ENCODE data around the gene PTPRM.

Gene PTPRM

GRCh38 chr18:7850446-7850845 is 283.3 kb downstream of the PTPRM start:
- TF ChIP-seq YY1 (IDR thresholded peaks at IDR 0.05; ENCODE audit: insufficient read depth, insufficient read length) (no peak), ZNF274 (IDR thresholded peaks at IDR 0.05; ENCODE audit: low read depth, low read length) (no peak), SUZ12 (IDR thresholded peaks at IDR 0.05; ENCODE audit: extremely low read depth, insufficient read depth, insufficient read length) (no peak)
- Histone ChIP-seq H3K4me3 (ENCODE audit: insufficient read length, low read depth) (no peak overlapping the region), H3K36me3 (ENCODE audit: insufficient read depth, insufficient read length, low read length) (no peaks in the 10 kb centered on the region), H3K27me3 (ENCODE audit: insufficient read depth, insufficient read length) (no peaks in the 10 kb centered on the region), H3K9me3 (ENCODE audit: insufficient read depth, low read length) (no peaks in the 10 kb centered on the region), H3K4me1 (ENCODE audit: insufficient read depth, insufficient read length) (no peaks in the 10 kb centered on the region), H3K9ac (ENCODE audit: insufficient read length, low read depth) (no peak overlapping the region)
- DNase-seq (ENCODE audit: low read depth, low spot score) = no peak

DNA sequence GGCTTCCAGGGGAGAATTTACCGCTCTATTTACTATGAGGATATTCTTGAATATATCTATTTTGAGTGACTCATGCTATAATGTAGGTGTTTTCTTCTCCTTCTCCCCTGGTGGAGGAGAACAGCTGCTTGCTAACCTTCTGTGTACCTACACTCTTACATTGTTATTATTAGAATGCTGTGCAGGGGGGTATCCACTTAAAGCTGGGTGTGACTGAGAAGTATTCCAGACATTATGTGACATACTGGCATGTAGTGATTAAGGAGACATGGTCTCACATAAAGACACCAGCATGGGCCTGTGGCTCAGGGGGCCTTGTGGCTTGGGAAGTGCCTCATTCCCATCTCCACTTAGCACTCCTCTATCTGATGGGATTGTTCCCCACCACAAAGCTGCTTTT is 287.9 kb downstream of the PTPRM start:
- no peak overlapping the region for H3K4me3 ChIP-seq (ENCODE audit: insufficient read length, low read depth)
- H3K9ac ChIP-seq (ENCODE audit: insufficient read length, low read depth) = no peak overlapping the region
- H3K4me1 ChIP-seq (ENCODE audit: insufficient read depth, insufficient read length) = no peaks in the 10 kb centered on the region
- no peaks in the 10 kb centered on the region for H3K36me3 ChIP-seq (ENCODE audit: insufficient read depth, insufficient read length, low read length)
- H3K9me3 ChIP-seq (ENCODE audit: insufficient read depth, low read length) = no peaks in the 10 kb centered on the region
- TF ChIP-seq YY1 (IDR thresholded peaks at IDR 0.05; ENCODE audit: insufficient read depth, insufficient read length) (no peak), SUZ12 (IDR thresholded peaks at IDR 0.05; ENCODE audit: extremely low read depth, insufficient read depth, insufficient read length) (no peak), ZNF274 (IDR thresholded peaks at IDR 0.05; ENCODE audit: low read depth, low read length) (no peak)
- no peak for DNase-seq (ENCODE audit: low read depth, low spot score)
- H3K27me3 ChIP-seq (ENCODE audit: insufficient read depth, insufficient read length) = no peaks in the 10 kb centered on the region

GRCh38 chr18:7855671-7856070 is 288.6 kb downstream of the PTPRM start:
- no peak for DNase-seq (ENCODE audit: low read depth, low spot score)
- Histone ChIP-seq H3K9ac (ENCODE audit: insufficient read length, low read depth) (no peak overlapping the region), H3K4me3 (ENCODE audit: insufficient read length, low read depth) (no peak overlapping the region), H3K4me1 (ENCODE audit: insufficient read depth, insufficient read length) (no peaks in the 10 kb centered on the region), H3K9me3 (ENCODE audit: insufficient read depth, low read length) (no peaks in the 10 kb centered on the region), H3K27me3 (ENCODE audit: insufficient read depth, insufficient read length) (no peaks in the 10 kb centered on the region), H3K36me3 (ENCODE audit: insufficient read depth, insufficient read length, low read length) (no peaks in the 10 kb centered on the region)
- TF ChIP-seq SUZ12 (IDR thresholded peaks at IDR 0.05; ENCODE audit: extremely low read depth, insufficient read depth, insufficient read length) (no peak), YY1 (IDR thresholded peaks at IDR 0.05; ENCODE audit: insufficient read depth, insufficient read length) (no peak), ZNF274 (IDR thresholded peaks at IDR 0.05; ENCODE audit: low read depth, low read length) (no peak)

GRCh38 chr18:7856116-7856515 is 289.0 kb downstream of the PTPRM start:
- Histone ChIP-seq H3K4me1 (ENCODE audit: insufficient read depth, insufficient read length) (no peaks in the 10 kb centered on the region), H3K9me3 (ENCODE audit: insufficient read depth, low read length) (no peaks in the 10 kb centered on the region), H3K4me3 (ENCODE audit: insufficient read length, low read depth) (no peak overlapping the region), H3K36me3 (ENCODE audit: insufficient read depth, insufficient read length, low read length) (no peaks in the 10 kb centered on the region), H3K9ac (ENCODE audit: insufficient read length, low read depth) (no peak overlapping the region), H3K27me3 (ENCODE audit: insufficient read depth, insufficient read length) (no peaks in the 10 kb centered on the region)
- TF ChIP-seq ZNF274 (IDR thresholded peaks at IDR 0.05; ENCODE audit: low read depth, low read length) (no peak), SUZ12 (IDR thresholded peaks at IDR 0.05; ENCODE audit: extremely low read depth, insufficient read depth, insufficient read length) (no peak), YY1 (IDR thresholded peaks at IDR 0.05; ENCODE audit: insufficient read depth, insufficient read length) (no peak)
- no peak for DNase-seq (ENCODE audit: low read depth, low spot score)

- Histone ChIP-seq H3K36me3 (ENCODE audit: insufficient read depth, insufficient read length, low read length) (no peaks in the 10 kb centered on the region), H3K4me1 (ENCODE audit: insufficient read depth, insufficient read length) (no peaks in the 10 kb centered on the region), H3K27me3 (ENCODE audit: insufficient read depth, insufficient read length) (no peaks in the 10 kb centered on the region), H3K4me3 (ENCODE audit: insufficient read length, low read depth) (no peak overlapping the region), H3K9ac (ENCODE audit: insufficient read length, low read depth) (no peak overlapping the region), H3K9me3 (ENCODE audit: insufficient read depth, low read length) (no peaks in the 10 kb centered on the region)
- no peak for DNase-seq (ENCODE audit: low read depth, low spot score)
- TF ChIP-seq ZNF274 (IDR thresholded peaks at IDR 0.05; ENCODE audit: low read depth, low read length) = no peak
- no peak for TF ChIP-seq SUZ12 (IDR thresholded peaks at IDR 0.05; ENCODE audit: extremely low read depth, insufficient read depth, insufficient read length)
- no peak for TF ChIP-seq YY1 (IDR thresholded peaks at IDR 0.05; ENCODE audit: insufficient read depth, insufficient read length)
Observed at GRCh38 chr18:7856733-7857132, 289.6 kb downstream of the PTPRM start.

DNA sequence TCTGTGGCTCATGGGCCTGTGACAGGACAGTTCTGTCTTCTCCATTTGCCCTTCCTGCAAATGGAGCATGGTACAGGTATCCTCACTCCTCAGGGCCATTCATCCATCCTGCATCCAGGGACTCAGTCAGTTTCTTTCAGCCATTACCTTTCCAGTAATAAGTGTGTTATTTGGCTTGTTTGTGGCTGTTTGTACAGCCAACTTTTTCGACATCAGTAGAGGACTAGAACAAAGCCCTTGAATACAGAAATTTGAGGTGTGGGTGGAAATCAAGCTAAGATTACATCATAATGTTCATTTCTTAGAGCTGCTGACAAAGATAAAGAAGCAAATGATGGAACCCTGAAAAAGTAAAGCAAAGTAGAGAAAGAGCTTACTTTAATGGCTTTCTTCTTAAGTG is 290.4 kb downstream of the PTPRM start:
- H3K9me3 ChIP-seq (ENCODE audit: insufficient read depth, low read length) = no peaks in the 10 kb centered on the region
- no peaks in the 10 kb centered on the region for H3K27me3 ChIP-seq (ENCODE audit: insufficient read depth, insufficient read length)
- no peak overlapping the region for H3K9ac ChIP-seq (ENCODE audit: insufficient read length, low read depth)
- no peak for DNase-seq (ENCODE audit: low read depth, low spot score)
- no peak for TF ChIP-seq YY1 (IDR thresholded peaks at IDR 0.05; ENCODE audit: insufficient read depth, insufficient read length)
- TF ChIP-seq SUZ12 (IDR thresholded peaks at IDR 0.05; ENCODE audit: extremely low read depth, insufficient read depth, insufficient read length) = no peak
- TF ChIP-seq ZNF274 (IDR thresholded peaks at IDR 0.05; ENCODE audit: low read depth, low read length) = no peak
- no peaks in the 10 kb centered on the region for H3K4me1 ChIP-seq (ENCODE audit: insufficient read depth, insufficient read length)
- H3K4me3 ChIP-seq (ENCODE audit: insufficient read length, low read depth) = no peak overlapping the region
- no peaks in the 10 kb centered on the region for H3K36me3 ChIP-seq (ENCODE audit: insufficient read depth, insufficient read length, low read length)

GRCh38 chr18:7859122-7859521 is 292.0 kb downstream of the PTPRM start:
- H3K9me3 ChIP-seq (ENCODE audit: insufficient read depth, low read length) = no peaks in the 10 kb centered on the region
- TF ChIP-seq YY1 (IDR thresholded peaks at IDR 0.05; ENCODE audit: insufficient read depth, insufficient read length) = no peak
- no peak for TF ChIP-seq SUZ12 (IDR thresholded peaks at IDR 0.05; ENCODE audit: extremely low read depth, insufficient read depth, insufficient read length)
- TF ChIP-seq ZNF274 (IDR thresholded peaks at IDR 0.05; ENCODE audit: low read depth, low read length) = no peak
- H3K9ac ChIP-seq (ENCODE audit: insufficient read length, low read depth) = no peak overlapping the region
- DNase-seq (ENCODE audit: low read depth, low spot score) = no peak
- no peak overlapping the region for H3K4me3 ChIP-seq (ENCODE audit: insufficient read length, low read depth)
- H3K36me3 ChIP-seq (ENCODE audit: insufficient read depth, insufficient read length, low read length) = no peaks in the 10 kb centered on the region
- no peaks in the 10 kb centered on the region for H3K4me1 ChIP-seq (ENCODE audit: insufficient read depth, insufficient read length)
- no peaks in the 10 kb centered on the region for H3K27me3 ChIP-seq (ENCODE audit: insufficient read depth, insufficient read length)

DNA sequence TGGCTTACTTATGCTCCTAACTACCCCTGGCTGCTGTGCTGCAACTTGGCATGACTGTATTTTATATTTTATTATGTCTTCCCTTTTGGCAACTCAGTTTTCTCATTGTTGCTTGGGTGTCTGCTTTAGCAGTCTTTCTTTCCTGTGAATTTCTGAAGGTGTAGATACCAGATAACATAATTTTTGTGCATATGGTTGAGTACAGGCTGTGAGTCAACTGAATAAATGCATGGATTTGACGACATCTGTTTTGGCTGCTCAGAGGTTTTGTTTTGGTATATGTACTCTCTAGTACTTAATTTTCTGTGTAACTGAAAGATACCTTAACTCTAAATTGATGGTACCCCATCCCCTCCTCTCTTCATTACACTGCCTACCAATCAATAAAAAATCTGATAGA is 303.1 kb downstream of the PTPRM start:
- H3K27me3 ChIP-seq (ENCODE audit: insufficient read depth, insufficient read length) = no peaks in the 10 kb centered on the region
- no peak overlapping the region for H3K4me3 ChIP-seq (ENCODE audit: insufficient read length, low read depth)
- H3K36me3 ChIP-seq (ENCODE audit: insufficient read depth, insufficient read length, low read length) = no peaks in the 10 kb centered on the region
- no peak for TF ChIP-seq SUZ12 (IDR thresholded peaks at IDR 0.05; ENCODE audit: extremely low read depth, insufficient read depth, insufficient read length)
- TF ChIP-seq YY1 (IDR thresholded peaks at IDR 0.05; ENCODE audit: insufficient read depth, insufficient read length) = no peak
- TF ChIP-seq ZNF274 (IDR thresholded peaks at IDR 0.05; ENCODE audit: low read depth, low read length) = no peak
- H3K9me3 ChIP-seq (ENCODE audit: insufficient read depth, low read length) = no peaks in the 10 kb centered on the region
- no peaks in the 10 kb centered on the region for H3K4me1 ChIP-seq (ENCODE audit: insufficient read depth, insufficient read length)
- no peak for DNase-seq (ENCODE audit: low read depth, low spot score)
- H3K9ac ChIP-seq (ENCODE audit: insufficient read length, low read depth) = no peak overlapping the region
